Measurements from ENCODE around the gene STYXL2. TPM values are rescaled to one million over a fixed set of nuclear protein-coding genes. Genes with fewer than 3 reads are reported as not detected.

STYXL2 gene
- polyA plus RNA-seq, 10 donors: 46.5 to 138 (median 96.1) TPM

DNA sequence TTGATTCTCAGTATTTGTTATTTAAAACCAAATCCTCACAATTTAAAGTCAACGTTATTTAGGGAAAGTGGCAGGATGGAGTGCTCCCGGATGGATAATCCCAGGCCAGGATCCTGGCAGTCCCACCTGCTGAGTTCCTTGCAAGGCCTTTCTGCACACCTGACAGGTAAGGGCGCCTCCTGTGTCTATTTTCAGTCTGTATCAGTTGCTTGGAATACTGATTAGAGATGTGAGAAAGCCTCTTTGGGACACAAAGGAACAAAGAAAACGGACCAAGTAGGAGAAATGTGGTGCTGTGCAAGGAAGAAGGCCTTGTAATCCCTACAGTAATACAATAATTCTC is 12.2 kb downstream of the STYXL2 start:
- DNase-seq: no peak

- no peak for DNase-seq
Measured at GRCh38 chr1:167107456-167107855, 13.6 kb downstream of the STYXL2 start.

DNA sequence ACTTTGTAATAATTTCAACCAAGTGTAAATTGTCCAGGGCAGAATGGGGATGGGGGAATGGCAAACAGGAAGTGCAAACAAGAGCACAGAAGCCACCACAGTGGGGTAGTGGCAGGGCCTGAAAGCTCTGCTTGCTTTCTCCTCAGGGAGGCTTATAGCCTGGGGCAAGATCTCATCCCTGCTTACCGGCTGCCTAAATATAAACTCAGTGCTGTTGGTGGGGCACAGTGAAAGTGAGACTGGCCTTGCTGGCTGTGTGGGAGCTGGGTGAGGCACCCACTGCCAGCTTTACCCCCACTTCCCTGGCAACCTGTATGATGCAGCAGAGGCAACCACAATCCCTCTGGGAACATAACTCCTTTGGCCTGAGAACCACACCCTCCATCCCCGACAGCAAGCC is 15.2 kb downstream of the STYXL2 start:
- no peak for DNase-seq

- no peak for DNase-seq
Measured at GRCh38 chr1:167110586-167110985, 16.7 kb downstream of the STYXL2 start.

DNA sequence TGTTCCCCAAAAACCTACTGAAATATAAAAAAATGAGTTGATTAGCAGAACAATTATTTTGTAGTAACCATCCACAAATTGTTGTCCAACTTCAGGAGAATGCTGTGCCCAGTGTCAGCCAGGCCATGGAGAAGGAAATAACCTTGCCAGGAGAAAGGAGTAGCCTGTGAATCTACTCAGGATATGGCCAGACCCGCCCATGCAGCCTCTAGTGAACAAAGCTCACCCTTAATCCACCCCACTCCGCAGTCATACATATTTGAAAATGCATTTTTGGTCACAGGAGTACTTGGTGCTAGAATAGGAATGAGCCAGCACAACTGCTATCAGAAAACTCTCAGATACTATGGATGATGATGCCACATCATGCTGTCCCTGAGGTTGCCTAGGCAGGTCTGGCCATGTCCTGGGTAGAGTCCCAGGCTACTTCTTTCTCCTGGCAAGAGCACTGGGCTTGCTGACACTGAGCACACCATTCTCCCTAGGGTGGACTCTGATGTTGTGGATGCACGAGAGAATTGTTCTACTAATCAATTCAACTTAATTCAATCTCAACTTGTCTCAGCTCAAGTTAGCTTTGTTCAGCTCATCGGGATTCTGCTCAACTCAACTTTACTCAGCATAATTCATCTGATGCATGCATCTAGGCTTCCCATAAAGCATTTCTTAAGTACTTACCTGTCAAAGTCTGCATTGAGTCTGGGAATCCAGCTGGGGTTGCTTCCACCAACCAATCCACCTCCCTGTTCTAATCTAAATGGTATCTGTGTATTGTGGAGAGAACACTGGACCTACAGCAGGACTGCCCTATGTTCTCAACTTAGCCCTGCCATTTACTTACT is 18.2 kb downstream of the STYXL2 start:
- DNase-seq: no peak

- no peak for DNase-seq
Measured at GRCh38 chr1:167114725-167115124, 20.9 kb downstream of the STYXL2 start.

GRCh38 chr1:167115655-167116054 is 21.8 kb downstream of the STYXL2 start:
- no peak for DNase-seq

DNA sequence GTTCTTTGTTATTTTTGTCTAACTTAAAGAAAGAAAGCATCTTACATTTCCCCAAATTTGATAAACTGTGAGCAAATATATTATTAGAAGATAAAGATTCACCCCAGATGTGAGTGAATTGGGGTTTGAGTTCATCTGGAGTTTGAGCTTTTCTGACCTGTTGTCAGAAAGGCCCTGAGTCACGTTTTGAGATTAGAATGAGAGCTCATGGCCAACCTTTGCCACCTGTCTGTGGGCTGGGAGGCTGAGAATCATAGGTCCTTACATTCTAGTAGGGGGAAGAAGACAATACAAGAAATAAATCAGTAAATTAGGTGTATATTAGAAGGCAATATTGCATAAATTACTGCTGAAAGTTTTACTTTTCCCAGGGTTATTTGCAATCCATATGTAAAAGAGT is 22.3 kb downstream of the STYXL2 start:
- no peak for DNase-seq

- DNase-seq: no peak
Measured at GRCh38 chr1:167117225-167117624, 23.4 kb downstream of the STYXL2 start.

DNA sequence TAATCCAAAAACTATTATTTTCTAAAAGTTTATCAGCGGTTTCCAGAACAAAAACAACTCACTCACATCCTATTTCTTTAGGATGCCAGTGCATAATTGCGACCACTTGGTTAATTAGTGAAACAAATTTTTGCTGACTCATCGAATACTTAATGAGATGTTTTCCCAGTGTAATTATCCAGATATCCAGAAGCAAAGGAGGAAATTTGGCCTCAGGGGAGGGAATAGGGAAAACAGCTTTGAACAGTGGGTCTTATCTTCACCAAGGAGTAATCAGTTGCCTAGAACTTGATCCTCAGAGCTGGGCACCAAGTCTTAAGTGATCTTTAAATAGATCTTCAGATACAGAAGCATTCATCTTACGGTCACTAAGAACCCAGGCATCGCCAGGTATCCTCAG is 24.3 kb downstream of the STYXL2 start:
- DNase-seq: no peak

GRCh38 chr1:167119696-167120095 is 25.8 kb downstream of the STYXL2 start:
- DNase-seq: no peak

GRCh38 chr1:167120899-167121298 is 27.0 kb downstream of the STYXL2 start:
- no peak for DNase-seq

- peak; percentile 7 to 51 (median 23) for DNase-seq
Measured at GRCh38 chr1:167121375-167122120, 27.7 kb downstream of the STYXL2 start.

DNA sequence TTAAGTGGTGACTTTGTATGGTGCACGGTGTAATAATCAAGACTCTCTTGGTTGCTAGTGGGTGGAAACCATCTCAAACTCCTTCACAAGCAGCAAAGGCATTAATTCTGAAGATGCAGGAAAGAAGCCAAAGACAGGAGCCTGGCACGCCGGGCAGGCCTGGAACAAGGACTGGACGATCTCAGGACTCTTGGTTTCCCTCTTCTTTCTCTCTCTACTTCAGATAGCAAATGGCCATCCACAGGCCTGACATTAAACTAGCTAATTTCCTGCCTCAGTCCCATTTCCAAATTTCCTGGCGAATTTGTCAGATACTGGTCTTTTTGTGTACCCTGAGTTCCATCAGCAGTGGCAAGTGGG is 28.2 kb downstream of the STYXL2 start:
- no peak for DNase-seq

DNA sequence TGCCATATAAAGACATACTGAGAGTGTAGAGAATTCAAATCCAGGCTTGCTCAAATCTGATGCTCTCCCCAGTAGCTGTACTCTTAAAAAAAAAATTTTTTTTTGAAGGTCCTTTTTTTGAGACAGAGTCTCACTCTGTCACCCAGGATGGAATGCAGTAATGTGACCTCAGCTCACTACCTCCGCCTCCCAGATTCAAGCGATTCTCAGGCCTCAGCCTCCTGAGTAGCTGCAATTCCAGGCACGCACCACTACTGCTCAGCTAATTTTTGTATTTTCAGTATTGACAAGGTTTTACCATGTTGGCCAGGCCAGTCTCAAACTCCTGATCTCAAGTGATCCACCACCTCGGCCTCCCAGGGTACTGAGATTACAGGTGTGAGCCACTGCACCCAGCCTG is 28.7 kb downstream of the STYXL2 start:
- DNase-seq: no peak

DNA sequence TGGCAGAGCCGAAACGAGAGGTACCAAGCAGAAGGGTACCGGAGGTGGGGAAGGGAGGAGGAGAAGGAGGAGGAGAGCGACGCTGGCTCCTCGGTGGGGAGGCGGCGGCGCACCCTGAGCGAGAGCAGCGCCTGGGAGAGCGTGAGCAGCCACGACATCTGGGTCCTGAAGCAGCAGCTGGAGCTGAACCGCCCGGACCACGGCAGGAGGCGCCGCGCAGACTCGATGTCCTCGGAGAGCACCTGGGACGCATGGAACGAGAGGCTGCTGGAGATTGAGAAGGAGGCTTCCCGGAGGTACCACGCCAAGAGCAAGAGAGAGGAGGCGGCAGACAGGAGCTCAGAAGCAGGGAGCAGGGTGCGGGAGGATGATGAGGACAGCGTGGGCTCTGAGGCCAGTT is 32.4 kb downstream of the STYXL2 start:
- no peak for DNase-seq

GRCh38 chr1:167126811-167127210 is 32.9 kb downstream of the STYXL2 start:
- DNase-seq: no peak

DNA sequence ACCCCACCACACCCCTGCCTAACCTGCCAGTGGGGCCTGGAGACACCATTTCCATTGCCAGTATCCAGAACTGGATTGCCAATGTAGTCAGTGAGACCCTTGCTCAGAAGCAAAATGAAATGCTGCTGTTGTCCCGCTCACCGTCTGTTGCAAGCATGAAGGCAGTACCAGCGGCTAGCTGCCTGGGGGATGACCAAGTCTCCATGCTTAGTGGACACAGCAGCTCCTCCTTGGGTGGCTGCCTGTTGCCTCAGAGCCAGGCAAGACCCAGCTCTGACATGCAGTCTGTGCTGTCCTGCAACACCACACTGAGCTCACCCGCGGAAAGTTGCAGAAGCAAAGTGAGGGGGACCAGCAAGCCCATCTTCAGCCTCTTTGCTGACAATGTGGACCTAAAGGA is 33.4 kb downstream of the STYXL2 start:
- no peak for DNase-seq

GRCh38 chr1:167127661-167128060 is 33.8 kb downstream of the STYXL2 start:
- DNase-seq: no peak

DNA sequence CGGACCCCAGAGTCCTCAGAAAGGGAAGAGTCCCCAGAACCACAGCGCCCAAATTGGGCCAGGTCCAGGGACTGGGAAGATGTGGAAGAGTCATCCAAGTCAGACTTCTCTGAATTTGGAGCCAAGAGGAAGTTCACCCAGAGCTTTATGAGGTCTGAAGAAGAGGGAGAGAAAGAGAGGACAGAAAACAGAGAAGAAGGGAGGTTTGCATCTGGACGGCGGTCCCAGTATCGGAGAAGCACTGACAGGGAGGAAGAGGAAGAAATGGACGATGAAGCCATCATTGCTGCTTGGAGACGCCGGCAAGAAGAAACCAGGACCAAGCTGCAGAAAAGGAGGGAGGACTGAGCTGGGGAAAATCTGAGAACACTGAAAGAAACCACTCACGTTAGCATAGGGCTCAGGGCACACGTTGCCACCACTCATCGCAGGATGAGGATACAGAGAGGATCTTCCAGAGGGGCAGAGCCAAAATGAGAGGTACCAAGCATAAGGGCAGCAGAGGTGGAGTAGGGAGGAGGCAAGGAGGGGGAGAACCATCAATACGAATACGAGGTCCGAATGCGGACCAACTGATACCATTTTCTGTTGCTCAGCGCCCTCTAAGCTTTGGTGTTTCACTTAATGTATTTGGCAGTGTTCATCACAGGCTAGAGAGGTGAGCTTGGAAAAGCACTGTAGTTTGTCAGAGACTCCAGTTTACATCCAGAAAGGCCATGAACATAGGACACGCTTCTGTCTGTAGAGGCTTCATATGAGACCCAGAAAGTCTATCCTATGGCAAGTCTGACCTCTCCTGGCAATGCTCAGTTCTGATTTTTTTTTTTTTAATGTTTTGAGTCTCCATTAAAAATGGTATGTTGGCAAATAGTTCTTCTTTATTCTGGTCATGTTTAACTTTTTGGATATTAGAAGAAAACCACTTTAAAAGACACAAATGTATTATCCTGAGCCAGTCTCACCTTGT is 34.7 kb downstream of the STYXL2 start:
- no peak for DNase-seq

DNA sequence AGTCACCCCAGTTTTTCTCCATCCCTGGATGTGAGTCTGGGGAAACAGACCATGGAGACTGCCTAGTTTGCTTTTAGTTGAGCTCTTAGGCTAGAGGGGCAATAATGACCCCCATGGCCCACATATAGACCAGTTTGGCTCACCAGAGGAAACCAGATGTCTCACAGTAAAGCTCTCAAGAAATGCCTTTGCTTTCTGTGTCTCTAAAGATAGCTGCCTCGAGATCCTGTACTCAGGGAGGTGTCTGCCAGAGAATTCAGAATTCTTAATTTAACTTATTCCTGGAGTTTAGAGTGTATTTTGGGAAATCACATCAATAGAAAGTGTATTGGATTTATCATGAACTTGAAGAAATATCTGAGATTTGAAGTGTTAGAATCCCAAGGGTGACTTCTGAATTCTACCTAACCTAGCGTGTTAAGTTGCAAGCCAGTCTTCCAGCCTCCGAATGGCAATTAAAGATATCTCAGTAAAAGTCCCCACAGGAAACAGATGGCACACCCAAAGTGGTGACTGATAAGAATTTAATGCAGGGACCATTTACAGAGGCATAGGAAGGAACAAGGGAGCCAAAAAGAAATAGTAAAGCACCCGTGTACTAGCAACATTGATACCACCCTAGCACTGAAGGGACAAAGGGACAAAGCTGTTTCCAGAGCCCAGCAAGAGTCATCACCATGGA is 37.1 kb downstream of the STYXL2 start:
- DNase-seq: no peak

Data from muscle of back (tissue), 11 donors.